ENCODE results near the gene PDIA4.

The PDIA4 gene

DNA sequence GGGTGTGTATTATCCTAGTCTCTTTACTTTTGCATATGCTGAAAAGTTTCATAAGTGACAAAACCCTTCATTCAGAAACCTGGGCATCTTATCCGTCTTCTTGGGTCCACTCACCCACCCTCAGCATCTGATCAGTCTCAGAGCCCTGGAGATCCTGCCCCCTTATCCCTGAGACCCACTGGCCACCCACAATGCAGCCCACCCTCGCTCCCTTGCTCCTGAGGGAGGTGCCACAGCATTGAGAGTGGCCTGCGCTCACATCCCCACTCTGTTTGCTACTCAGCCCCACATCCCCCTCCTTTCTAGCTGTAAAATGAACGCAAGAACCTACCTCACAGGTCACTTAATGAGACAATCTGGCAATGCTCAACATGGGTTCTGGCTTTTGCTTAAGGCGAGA is 27.3 kb downstream of the PDIA4 start:
- TF ChIP-seq, protein P1, sequence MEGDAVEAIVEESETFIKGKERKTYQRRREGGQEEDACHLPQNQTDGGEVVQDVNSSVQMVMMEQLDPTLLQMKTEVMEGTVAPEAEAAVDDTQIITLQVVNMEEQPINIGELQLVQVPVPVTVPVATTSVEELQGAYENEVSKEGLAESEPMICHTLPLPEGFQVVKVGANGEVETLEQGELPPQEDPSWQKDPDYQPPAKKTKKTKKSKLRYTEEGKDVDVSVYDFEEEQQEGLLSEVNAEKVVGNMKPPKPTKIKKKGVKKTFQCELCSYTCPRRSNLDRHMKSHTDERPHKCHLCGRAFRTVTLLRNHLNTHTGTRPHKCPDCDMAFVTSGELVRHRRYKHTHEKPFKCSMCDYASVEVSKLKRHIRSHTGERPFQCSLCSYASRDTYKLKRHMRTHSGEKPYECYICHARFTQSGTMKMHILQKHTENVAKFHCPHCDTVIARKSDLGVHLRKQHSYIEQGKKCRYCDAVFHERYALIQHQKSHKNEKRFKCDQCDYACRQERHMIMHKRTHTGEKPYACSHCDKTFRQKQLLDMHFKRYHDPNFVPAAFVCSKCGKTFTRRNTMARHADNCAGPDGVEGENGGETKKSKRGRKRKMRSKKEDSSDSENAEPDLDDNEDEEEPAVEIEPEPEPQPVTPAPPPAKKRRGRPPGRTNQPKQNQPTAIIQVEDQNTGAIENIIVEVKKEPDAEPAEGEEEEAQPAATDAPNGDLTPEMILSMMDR (IDR thresholded peaks at IDR 0.05): no peak

GRCh38 chr7:148999192-148999591 is 29.1 kb downstream of the PDIA4 start:
- TF ChIP-seq, protein P1 (IDR thresholded peaks at IDR 0.05): no peak

GRCh38 chr7:148997497-148997896 is 30.8 kb downstream of the PDIA4 start:
- TF ChIP-seq, protein P1 (IDR thresholded peaks at IDR 0.05): no peak

- TF ChIP-seq, protein P1 (IDR thresholded peaks at IDR 0.05): no peak
Observed at GRCh38 chr7:148994576-148994975, 33.7 kb downstream of the PDIA4 start.

DNA sequence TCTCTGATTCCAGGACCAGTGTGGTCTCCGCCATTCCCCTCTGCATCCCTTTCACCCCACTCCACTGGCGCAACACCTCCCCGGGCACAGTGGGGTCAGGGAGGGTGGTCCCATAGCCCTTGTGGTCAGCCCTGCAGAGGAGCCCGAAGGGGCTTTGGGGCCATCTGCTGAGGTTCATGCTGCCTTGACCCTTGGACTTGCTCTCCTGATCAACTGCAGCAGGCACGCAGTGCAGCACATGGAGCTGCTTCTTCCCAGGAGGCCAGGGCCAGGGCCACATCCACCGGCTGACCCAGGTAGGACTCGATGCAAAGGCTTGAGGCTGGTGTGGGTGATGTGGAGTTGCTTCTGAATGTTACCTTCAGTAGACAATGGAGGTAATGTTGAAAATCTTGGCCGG is 35.1 kb downstream of the PDIA4 start:
- TF ChIP-seq, protein P1 (IDR thresholded peaks at IDR 0.05): no peak

DNA sequence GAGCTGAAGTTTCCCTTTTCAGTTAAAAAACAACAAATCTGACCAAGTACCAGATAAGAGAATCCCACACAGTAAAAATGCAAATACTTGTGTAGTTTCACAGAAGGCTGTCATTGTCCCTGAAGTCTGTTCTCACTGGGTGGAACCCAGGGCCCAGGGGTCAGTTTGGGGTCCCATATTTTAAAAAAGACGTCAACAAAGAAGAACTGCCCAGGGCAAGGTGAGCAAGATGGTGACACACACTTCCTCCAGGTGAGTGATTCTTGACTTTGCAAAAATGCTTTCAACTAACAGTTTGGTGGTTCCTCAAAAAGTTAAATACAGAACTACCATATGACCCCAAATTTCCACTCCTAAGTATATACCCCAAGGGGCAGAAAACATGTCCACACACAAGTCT is 36.8 kb downstream of the PDIA4 start:
- TF ChIP-seq, protein P1 (IDR thresholded peaks at IDR 0.05): no peak

- TF ChIP-seq, protein P1 (IDR thresholded peaks at IDR 0.05): no peak
Observed at GRCh38 chr7:148987751-148988512, 40.4 kb downstream of the PDIA4 start.
